Fibroblast of pulmonary artery (primary cell): ENCODE data around the gene CAMK1D.
"Not testable (repeated sequence)": the region's sequence is repeated elsewhere in the genome, so short reads cannot be mapped to it uniquely, and the experiment has no call there.

Experiments
- DNase-seq: peaks from one replicate; pipeline ENCODE4 v3.0.0-alpha.2; 2010; ENCODE audit warnings: low read depth
- H3K4me3 ChIP-seq: replicated peaks from 2 replicates; pipeline ENCODE4 v1.5.1; 2011; ENCODE audit warnings: low read depth, mild to moderate bottlenecking, control low read depth, low read length, moderate library complexity
- CTCF ChIP-seq: IDR thresholded peaks from 2 replicates; pipeline ENCODE4 v1.5.1; 2011; ENCODE audit warnings: mild to moderate bottlenecking, control low read depth, low read length, inconsistent platforms; ENCODE audit errors: missing control alignments

CAMK1D gene

GRCh38 chr10:12435348-12435747 is 86.0 kb downstream of the CAMK1D start:
- no peak for TF ChIP-seq CTCF
- no peak overlapping the region for H3K4me3 ChIP-seq
- DNase-seq = no peak

- DNase-seq = no peak
- no peak for TF ChIP-seq CTCF
- no peak overlapping the region for H3K4me3 ChIP-seq
Measured at GRCh38 chr10:12438919-12439692, 89.8 kb downstream of the CAMK1D start.

- not testable (repeated sequence) for H3K4me3 ChIP-seq, DNase-seq
Measured at GRCh38 chr10:12439767-12440166, 90.4 kb downstream of the CAMK1D start.

GRCh38 chr10:12443026-12443425 is 93.7 kb downstream of the CAMK1D start:
- no peak overlapping the region for H3K4me3 ChIP-seq
- TF ChIP-seq CTCF = no peak
- DNase-seq = no peak

- no peak for DNase-seq
- no peak overlapping the region for H3K4me3 ChIP-seq
- TF ChIP-seq CTCF = no peak
Measured at GRCh38 chr10:12444981-12445700, 95.8 kb downstream of the CAMK1D start.

- no peak for DNase-seq
- no peak overlapping the region for H3K4me3 ChIP-seq
- TF ChIP-seq CTCF = no peak
Measured at GRCh38 chr10:12445701-12446334, 96.5 kb downstream of the CAMK1D start.

GRCh38 chr10:12448340-12448728 is 99.0 kb downstream of the CAMK1D start:
- no peak for TF ChIP-seq CTCF
- H3K4me3 ChIP-seq = no peak overlapping the region
- no peak for DNase-seq
